Measurements from ENCODE around the gene LRAT. TPM values are rescaled to one million over a fixed set of nuclear protein-coding genes. Genes with fewer than 3 reads are reported as not detected.
"Not testable (repeated sequence)": the region's sequence is repeated elsewhere in the genome, so short reads cannot be mapped to it uniquely, and the experiment has no call there.

LRAT gene
- 10 to 100 TPM in 1 of 8 experiments, 1 to 10 TPM in 4, under 1 TPM in 3; 0.07 to 19.5 (median 2.7) TPM for total RNA-seq

DNA sequence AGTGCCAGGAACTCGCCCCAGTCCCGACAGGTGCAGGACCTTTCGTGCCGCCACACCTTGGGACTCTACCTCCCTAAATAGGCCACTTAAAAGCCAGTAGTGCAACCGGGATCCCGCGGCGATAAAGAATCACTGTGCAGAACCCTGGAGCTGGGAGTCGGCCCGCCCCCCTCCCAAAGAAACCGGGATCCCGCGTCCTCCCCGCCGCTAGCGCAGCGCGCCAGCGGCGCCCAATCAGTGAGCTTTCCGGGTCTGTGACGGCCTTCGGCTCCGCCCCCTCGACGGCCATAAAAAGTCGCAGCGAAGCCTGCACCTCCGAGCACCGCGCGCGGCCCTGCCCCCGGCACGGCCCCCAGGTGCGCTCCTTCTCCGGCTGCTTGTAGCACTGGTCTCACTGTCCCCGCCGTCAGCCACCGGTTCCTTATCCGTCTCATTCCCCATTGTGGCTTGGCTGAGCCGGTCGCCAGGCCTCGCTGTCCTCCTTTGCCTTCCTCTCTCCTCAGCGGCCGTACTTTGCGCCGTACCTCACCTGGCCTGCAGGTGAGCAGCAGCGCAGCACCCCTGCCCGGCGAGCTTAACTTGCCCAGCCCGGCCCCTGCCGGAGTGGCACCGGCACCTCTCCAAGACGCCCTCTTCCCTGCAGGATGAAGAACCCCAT is at the start of gene LRAT:
LRAT (plus strand) TSS at position 318 of the 658 bp plus-strand sequence; CDS start at position 645, 327 bp downstream.
- in situ Hi-C loops (cut with MboI; ENCODE audit: low pct_unique_long_range_greater_than_20kb in 2 of 9, low sequenced_read_pairs in 9 of 9, unreplicated experiment in 9 of 9) = no loop called here
- Histone ChIP-seq H3K27ac (peak within 1 kb of the TSS in 1 of 2 donors; percentile 87), H3K4me1 (replicated peaks in 1 of 2) (peaks cover 0 to 11% of the 10 kb centered on the region in 2 donors), H3K4me3 (peak within 1 kb of the TSS; percentile 49 to 91 (median 62))
- ATAC-seq (replicated peaks in 6 of 8) = peak in 7 of 8 experiments; percentile 67 to 88 (median 73)
- 0 to 22% (median 11%) methylated on average over 4 to 23 of the region's 55 CpGs; no CpG with 5 or more reads in 5 of the 10 experiments for WGBS, 10 experiments

DNA sequence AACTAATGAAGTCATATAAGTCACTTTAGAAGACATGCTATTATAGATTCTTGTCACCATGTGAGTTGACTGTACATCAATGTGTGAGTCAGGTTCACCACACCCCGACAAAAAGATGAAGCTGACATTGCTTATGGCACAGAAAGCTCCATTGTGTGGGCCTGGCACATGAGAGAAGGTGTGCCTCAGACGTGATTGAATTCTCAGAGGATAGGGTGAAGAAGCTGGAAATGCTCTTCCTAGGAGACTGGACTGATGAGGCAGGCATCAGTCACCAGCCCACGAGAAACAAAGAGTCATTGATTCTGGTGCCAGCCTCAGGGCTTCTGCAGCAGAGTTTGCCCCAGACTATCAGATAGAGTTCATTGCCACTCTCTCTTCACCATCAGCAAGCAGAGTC is 35.9 kb upstream of the LRAT start:
- no peak overlapping the region for H3K4me3 ChIP-seq
- no peak overlapping the region for H3K27ac ChIP-seq
- in situ Hi-C loops (cut with MboI; ENCODE audit: low pct_unique_long_range_greater_than_20kb in 2 of 9, low sequenced_read_pairs in 9 of 9, unreplicated experiment in 9 of 9) = no loop called here
- WGBS, 10 experiments = 13 to 90% (median 60%) methylated on average over 1 to 3 of the region's 3 CpGs; no CpG with 5 or more reads in 3 of the 10 experiments
- peaks cover 0 to 6% of the 10 kb centered on the region in 2 donors for H3K4me1 ChIP-seq (replicated peaks in 1 of 2)
- peak in 2 of 8 experiments; percentile 10 to 36 for ATAC-seq (replicated peaks in 6 of 8)

DNA sequence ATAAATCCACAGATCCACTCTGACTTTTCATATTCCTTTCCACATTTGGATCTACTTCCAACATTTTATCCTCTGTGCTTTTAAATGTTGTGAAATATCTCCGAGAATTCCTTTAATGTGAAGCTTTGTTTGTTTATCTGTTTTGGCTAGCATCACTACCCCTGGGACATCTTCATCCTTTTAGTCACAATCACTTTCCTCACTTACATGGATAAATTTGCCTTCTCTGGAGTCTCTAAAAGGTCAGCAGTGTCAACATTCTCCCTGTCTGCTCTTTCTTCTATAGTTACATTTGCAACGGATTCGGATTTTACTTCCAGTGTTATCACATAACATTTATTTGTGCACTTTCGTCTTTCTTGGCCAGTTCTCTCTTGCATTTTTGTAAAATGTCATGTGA is 34.2 kb upstream of the LRAT start:
- in situ Hi-C loops (cut with MboI; ENCODE audit: low pct_unique_long_range_greater_than_20kb in 2 of 9, low sequenced_read_pairs in 9 of 9, unreplicated experiment in 9 of 9) = no loop called here
- ATAC-seq (replicated peaks in 6 of 8) = peak in 1 of 8 experiments; percentile 33
- peaks cover 0 to 6% of the 10 kb centered on the region in 2 donors for H3K4me1 ChIP-seq (replicated peaks in 1 of 2)
- no peak overlapping the region for H3K27ac ChIP-seq
- no peak overlapping the region for H3K4me3 ChIP-seq
- 0 to 88% (median 60%) methylated on average over 1 to 4 of the region's 4 CpGs for WGBS, 10 experiments

DNA sequence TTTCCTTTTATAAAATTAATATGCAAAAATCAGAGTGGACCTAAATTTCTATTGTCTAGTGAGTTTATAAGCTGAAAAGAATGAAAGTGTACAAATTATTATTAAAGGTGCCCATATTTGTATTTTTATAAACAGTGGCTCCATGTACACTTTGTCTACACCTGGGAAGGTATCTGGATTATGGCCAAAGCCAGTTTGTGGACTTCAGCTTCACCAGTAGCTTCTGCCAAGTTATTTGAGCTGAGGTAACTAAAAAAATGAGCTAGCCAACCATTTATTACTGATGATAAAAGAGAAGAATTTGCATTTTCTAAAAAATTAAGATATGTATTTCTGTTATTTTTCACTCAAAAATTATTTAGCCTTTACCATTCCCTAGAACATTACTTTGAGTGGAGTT is 32.3 kb upstream of the LRAT start:
- H3K4me3 ChIP-seq = no peak overlapping the region
- ATAC-seq (replicated peaks in 6 of 8) = no peak
- in situ Hi-C loops (cut with MboI; ENCODE audit: low pct_unique_long_range_greater_than_20kb in 2 of 9, low sequenced_read_pairs in 9 of 9, unreplicated experiment in 9 of 9) = no loop called here
- H3K4me1 ChIP-seq (replicated peaks in 1 of 2) = peaks cover 0 to 6% of the 10 kb centered on the region in 2 donors
- H3K27ac ChIP-seq = no peak overlapping the region

DNA sequence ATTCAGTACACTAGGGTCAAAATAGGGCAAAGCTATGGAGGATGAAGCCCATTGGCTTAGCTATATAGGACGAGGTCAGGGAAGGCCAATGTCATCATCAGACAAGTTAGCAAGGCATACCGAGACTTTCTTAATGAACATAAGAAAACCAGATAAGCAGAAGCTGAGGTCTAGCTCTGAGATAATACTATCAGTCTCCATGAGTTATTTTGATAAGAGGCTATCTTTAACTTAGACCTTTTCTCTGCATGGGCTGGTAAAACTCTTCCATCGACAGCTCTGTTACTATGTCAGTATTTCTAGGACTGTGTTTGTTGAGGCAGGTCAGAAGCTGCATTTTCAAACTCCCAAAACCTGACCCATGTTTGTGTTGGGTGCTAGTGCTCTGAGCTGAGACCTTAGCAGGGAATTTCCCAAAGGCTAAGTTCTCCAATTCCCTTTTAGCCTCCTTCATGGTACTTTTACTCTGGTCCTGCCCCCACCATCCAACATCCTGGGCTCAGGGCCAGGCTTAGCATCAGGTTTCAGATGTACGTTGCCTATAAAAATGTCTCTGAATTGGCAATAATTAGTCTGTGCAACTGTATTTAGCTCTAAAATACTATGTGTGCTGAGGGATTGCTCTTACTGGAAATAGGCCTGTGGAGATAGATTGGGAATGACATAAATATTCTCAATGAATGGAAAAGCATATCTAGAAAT is 29.3 kb upstream of the LRAT start:
- Histone ChIP-seq H3K27ac (no peak overlapping the region), H3K4me1 (replicated peaks in 1 of 2) (peaks cover 0 to 3% of the 10 kb centered on the region in 2 donors), H3K4me3 (no peak overlapping the region)
- in situ Hi-C loops (cut with MboI; ENCODE audit: low pct_unique_long_range_greater_than_20kb in 2 of 9, low sequenced_read_pairs in 9 of 9, unreplicated experiment in 9 of 9) = no loop called here
- 0 to 100% (median 89%) methylated on average over 3 to 4 of the region's 4 CpGs; no CpG with 5 or more reads in 3 of the 10 experiments for WGBS, 10 experiments
- ATAC-seq (replicated peaks in 6 of 8) = no peak

GRCh38 chr4:154719087-154719486 is 24.7 kb upstream of the LRAT start:
- H3K4me3 ChIP-seq = no peak overlapping the region
- WGBS, 10 experiments = 15 to 100% (median 87%) methylated on average over 1 to 4 of the region's 4 CpGs
- in situ Hi-C loops (cut with MboI; ENCODE audit: low pct_unique_long_range_greater_than_20kb in 2 of 9, low sequenced_read_pairs in 9 of 9, unreplicated experiment in 9 of 9) = no loop called here
- peak in 3 of 8 experiments; percentile 28 to 81 (median 77) for ATAC-seq (replicated peaks in 6 of 8)
- H3K4me1 ChIP-seq (replicated peaks in 1 of 2) = peaks cover under 1 to 4% of the 10 kb centered on the region in 2 donors
- no peak overlapping the region for H3K27ac ChIP-seq

DNA sequence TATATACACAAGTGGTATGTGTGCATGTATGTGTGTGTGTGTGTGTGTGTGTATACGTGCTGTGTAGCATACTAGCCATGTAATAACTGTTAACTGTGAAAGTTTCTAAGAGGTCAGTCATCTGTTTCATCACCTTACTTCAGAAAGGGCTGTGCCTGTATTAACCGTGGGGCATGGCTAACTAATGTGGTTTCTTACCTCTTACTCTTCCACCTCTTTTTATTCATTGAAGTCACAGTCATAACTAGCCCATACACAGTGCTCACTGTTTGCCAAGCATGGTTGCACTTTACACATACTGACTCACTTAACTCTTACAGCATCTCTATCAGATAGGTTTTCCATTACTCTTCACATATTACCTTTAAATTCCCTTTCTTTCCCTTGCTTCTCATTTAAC is 23.7 kb upstream of the LRAT start:
- Histone ChIP-seq H3K27ac (no peak overlapping the region), H3K4me1 (replicated peaks in 1 of 2) (peaks cover 3 to 8% of the 10 kb centered on the region in 2 donors), H3K4me3 (no peak overlapping the region)
- 20 to 100% (median 67%) methylated on average over 1 to 2 of the region's 2 CpGs; no CpG with 5 or more reads in 1 of the 10 experiments for WGBS, 10 experiments
- ATAC-seq (replicated peaks in 6 of 8) = peak in 2 of 8 experiments; percentile 31 to 39
- in situ Hi-C loops (cut with MboI; ENCODE audit: low pct_unique_long_range_greater_than_20kb in 2 of 9, low sequenced_read_pairs in 9 of 9, unreplicated experiment in 9 of 9) = no loop called here

DNA sequence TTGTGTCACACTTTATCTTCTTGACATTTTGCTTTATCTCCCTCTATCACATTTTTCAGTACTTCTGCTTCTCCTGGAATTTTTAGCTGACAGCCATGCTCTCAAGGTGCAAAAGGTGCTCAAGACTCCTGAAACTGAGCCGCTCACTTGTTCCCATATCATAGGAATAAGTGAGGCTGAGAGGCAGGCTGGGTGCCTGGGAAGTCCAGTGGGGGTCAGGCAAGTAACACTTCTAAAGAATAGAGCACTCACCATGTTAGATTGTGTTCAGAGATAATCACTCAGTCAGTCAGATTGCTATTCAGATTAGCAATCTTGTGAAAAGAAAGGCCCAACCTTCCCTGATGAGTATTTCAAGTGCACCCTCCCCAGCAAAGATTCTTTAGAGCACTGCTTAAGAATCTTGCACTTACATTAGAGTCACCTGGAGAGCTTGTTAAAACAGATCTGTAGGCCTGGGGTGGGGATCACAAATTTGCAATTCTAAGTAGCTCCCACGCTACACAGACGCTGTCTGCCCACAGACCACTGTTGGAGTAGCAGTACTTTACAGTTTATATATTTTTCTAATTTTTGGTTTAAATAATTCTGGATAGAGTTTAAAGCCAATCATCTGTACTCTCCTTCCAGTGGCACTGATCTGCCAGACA is 23.1 kb upstream of the LRAT start:
- no peak overlapping the region for H3K27ac ChIP-seq
- 10 to 100% (median 54%) methylated on average over 1 to 3 of the region's 3 CpGs; no CpG with 5 or more reads in 2 of the 10 experiments for WGBS, 10 experiments
- no peak overlapping the region for H3K4me3 ChIP-seq
- in situ Hi-C loops (cut with MboI; ENCODE audit: low pct_unique_long_range_greater_than_20kb in 2 of 9, low sequenced_read_pairs in 9 of 9, unreplicated experiment in 9 of 9) = no loop called here
- ATAC-seq (replicated peaks in 6 of 8) = peak in 1 of 8 experiments; percentile 17
- peaks cover 3 to 8% of the 10 kb centered on the region in 2 donors for H3K4me1 ChIP-seq (replicated peaks in 1 of 2)

DNA sequence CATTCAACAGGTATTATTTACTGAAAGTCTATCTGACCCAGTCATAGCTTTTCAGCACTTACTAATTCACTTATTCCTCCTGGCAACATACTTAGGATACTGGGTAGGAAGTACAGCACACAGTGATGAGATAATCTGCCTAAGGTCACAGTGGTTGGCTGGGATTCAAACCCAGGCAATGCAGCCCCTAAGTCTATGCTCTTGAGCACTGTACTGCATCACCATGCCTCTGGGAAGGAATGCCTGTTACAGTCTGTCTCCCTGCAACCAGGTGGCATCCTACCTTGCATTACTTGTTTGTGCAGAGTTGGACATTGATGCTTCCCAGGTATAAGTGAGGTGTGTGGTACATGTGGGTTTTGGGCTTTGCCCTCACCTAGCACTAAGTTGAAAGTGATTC is 21.5 kb upstream of the LRAT start:
- Histone ChIP-seq H3K27ac (no peak overlapping the region), H3K4me3 (no peak overlapping the region), H3K4me1 (replicated peaks in 1 of 2) (peaks cover 8 to 15% of the 10 kb centered on the region in 2 donors)
- ATAC-seq (replicated peaks in 6 of 8) = peak in 2 of 8 experiments; percentile 50 to 80
- in situ Hi-C loops (cut with MboI; ENCODE audit: low pct_unique_long_range_greater_than_20kb in 2 of 9, low sequenced_read_pairs in 9 of 9, unreplicated experiment in 9 of 9) = no loop called here

DNA sequence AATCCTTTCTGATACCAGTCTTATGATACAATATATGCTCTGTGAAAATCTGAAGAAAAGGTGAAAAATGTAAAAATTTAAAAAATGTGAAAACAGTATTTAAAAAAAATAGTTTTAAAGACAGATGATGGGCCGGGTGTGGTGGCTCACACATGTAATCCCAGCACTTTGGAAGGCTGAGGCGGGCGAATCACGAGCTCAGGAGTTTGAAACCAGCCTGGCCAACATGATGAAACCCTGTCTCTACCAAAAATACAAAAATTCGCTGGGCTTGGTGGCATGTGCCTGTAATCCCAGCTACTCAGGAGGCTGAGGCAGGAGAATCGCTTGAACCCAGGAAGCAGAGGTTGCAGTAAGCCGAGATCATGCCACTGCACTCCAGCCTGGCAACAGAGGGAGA is 20.2 kb upstream of the LRAT start:
- WGBS, 10 experiments = 34 to 100% (median 80%) methylated on average over 1 to 7 of the region's 7 CpGs; no CpG with 5 or more reads in 1 of the 10 experiments
- H3K4me1 ChIP-seq (replicated peaks in 1 of 2) = peaks cover 15 to 20% of the 10 kb centered on the region in 2 donors
- H3K27ac ChIP-seq; H3K4me3 ChIP-seq; ATAC-seq (replicated peaks in 6 of 8); in situ Hi-C loops (cut with MboI; ENCODE audit: low pct_unique_long_range_greater_than_20kb in 2 of 9, low sequenced_read_pairs in 9 of 9, unreplicated experiment in 9 of 9): not testable (repeated sequence)

DNA sequence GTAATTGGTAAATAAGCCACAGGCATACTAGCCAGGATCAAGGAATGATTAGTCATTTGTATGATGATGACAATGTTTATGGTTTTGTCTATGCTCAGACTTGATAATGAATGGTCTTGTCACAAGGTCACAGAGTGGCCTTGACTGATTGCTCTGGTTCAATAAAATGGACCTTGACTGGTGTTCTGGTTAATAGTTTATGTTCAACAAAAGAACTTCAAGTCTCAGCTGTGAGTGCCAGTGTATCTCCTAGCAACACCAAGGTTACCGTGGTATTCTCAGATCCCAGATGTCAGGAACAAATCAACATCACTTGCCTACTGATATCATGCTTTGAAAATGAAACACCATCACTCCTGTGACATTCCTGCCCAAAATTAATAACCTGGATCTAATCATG is 16.3 kb upstream of the LRAT start:
- Histone ChIP-seq H3K4me1 (replicated peaks in 1 of 2) (peaks cover 15 to 16% of the 10 kb centered on the region in 2 donors), H3K4me3 (no peak overlapping the region), H3K27ac (no peak overlapping the region)
- in situ Hi-C loops (cut with MboI; ENCODE audit: low pct_unique_long_range_greater_than_20kb in 2 of 9, low sequenced_read_pairs in 9 of 9, unreplicated experiment in 9 of 9) = no loop called here
- 0% methylated on average over 1 of the region's 1 CpG; no CpG with 5 or more reads in 5 of the 10 experiments for WGBS, 10 experiments
- peak in 5 of 8 experiments; percentile 78 to 95 (median 90) for ATAC-seq (replicated peaks in 6 of 8)

DNA sequence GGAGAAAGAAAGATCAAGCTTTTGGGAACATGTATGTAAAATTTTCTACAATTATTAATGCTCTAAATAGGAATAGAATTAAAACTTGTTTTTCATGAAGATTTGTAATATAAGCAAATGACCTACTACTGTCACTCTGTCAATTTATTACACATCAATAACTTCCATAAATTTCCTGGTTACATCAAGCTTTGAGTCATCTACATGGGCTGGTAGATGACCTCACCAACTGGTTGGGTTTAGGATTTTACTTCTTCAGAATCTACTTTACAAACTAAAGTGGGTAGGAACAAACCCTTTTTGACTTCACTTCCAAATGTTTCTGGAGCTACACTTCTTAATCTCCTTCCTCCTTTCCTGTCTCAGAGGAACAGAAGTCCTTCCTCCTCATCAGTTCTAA is 12.0 kb upstream of the LRAT start:
- peak in 2 of 8 experiments; percentile 33 to 42 for ATAC-seq (replicated peaks in 6 of 8)
- H3K4me1 ChIP-seq (replicated peaks in 1 of 2) = peaks cover 10 to 11% of the 10 kb centered on the region in 2 donors
- in situ Hi-C loops (cut with MboI; ENCODE audit: low pct_unique_long_range_greater_than_20kb in 2 of 9, low sequenced_read_pairs in 9 of 9, unreplicated experiment in 9 of 9) = no loop called here
- no peak overlapping the region for H3K27ac ChIP-seq
- H3K4me3 ChIP-seq = no peak overlapping the region

GRCh38 chr4:154732669-154733068 is 11.1 kb upstream of the LRAT start:
- no peak overlapping the region for H3K27ac ChIP-seq
- peaks cover 3% of the 10 kb centered on the region in 2 donors for H3K4me1 ChIP-seq (replicated peaks in 1 of 2)
- ATAC-seq (replicated peaks in 6 of 8) = no peak
- H3K4me3 ChIP-seq = no peak overlapping the region
- 17 to 100% (median 79%) methylated on average over 1 to 4 of the region's 4 CpGs for WGBS, 10 experiments
- in situ Hi-C loops (cut with MboI; ENCODE audit: low pct_unique_long_range_greater_than_20kb in 2 of 9, low sequenced_read_pairs in 9 of 9, unreplicated experiment in 9 of 9) = no loop called here

Measured in motor neuron (in vitro differentiated cells).